Femur (tissue), 1 donor: ENCODE measurements around the gene MRTFA.
"Not testable (repeated sequence)": the region's sequence is repeated elsewhere in the genome, so short reads cannot be mapped to it uniquely, and the experiment has no call there.

Experiments used
- DNase-seq: peaks from one replicate; pipeline ENCODE4 v3.0.0-alpha.2; 2017

Gene MRTFA

DNA sequence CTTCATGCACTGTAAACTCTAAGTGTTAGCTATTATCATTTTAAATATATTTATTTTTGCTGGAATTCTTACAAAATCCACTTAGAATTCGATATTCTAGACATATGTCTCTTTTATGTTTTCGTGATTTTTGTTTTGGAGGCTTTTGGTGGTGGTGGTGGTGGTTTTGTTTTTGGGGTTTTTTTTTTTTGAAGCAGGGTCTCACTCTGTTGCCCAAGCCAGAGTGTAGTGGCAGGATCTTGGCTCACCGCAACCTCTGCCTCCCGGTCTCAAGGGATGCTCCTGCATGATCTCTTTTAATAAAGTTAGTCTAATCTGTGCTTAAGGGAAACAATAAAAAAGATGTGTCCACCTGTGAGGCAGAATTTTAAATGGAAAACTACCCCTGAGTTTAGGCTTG is 117.7 kb downstream of the MRTFA start:
- DNase-seq = no peak

DNA sequence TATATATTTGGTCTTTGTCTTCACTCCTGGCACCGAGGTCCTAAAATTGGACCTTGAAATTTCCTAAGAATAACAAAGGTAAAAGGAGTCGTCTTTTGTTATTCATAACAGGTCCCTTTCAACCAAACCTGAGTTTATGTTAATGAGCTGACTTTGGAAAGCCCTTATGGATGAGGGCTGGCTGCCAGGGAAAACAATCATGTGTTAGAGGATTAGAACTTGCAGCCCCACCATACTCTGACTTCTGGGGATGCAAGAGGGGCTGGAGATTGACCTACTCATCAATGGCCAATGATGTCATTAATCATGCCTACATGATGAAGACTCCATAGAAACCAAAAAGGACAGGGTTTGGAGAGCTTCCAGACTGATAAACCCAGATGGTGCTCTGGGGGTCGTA is 118.9 kb downstream of the MRTFA start:
- no peak for DNase-seq

DNA sequence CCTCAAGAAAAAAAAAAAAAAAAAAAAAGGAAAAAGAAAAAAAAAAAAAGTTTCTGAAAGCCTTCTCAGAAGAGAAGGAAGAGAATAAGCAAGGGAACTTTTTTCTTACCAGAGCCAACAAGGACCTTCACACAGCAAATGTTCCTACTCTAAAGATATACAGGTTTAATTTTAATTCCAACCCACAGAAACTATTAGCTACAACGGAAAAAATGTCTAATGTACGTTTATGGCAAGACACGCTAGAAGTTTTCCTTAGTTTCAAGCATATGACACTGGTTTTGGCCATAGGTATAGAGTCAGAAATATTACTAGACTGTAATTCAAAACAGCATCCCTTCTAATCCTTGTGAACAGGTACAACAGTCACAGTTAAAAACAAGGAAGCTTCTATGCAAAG is 120.1 kb downstream of the MRTFA start:
- no peak for DNase-seq

GRCh38 chr22:40512426-40513136 is 123.9 kb downstream of the MRTFA start:
- peak; percentile 45 for DNase-seq

GRCh38 chr22:40511604-40512003 is 124.9 kb downstream of the MRTFA start:
- no peak for DNase-seq

DNA sequence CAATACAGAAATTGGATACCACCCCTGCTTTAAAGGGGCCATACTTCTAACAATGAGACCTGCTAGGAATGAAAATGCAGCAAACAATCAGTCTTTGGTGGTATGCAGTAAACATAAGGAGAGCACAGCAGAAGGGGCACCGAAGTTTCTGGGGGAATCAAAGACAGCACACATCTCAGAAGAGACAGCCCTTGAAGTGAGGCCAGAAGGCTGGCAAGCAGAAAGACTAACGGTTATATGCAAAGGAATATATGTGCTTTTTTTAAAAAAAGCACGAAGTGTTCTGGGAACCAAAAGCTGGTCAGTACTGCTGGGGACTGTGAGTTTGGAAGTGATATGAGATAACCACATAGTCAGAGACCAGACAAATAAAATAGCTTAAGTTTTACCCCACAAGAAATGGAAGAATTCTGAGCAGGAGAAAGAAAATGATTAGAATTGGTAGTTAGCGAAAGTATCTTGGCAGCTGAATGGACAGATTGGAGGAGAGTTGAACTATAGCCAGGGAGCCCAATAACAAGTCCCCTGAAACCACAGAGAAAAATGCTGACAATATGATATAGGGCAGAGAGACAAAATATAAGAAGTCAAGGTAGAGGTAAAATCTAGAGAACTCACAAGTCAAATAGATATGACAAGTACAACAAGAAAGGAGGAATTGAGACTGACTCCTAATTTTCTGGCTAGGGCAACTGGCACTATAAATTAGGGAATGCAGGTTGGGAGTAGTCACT is 125.7 kb downstream of the MRTFA start:
- DNase-seq = no peak

DNA sequence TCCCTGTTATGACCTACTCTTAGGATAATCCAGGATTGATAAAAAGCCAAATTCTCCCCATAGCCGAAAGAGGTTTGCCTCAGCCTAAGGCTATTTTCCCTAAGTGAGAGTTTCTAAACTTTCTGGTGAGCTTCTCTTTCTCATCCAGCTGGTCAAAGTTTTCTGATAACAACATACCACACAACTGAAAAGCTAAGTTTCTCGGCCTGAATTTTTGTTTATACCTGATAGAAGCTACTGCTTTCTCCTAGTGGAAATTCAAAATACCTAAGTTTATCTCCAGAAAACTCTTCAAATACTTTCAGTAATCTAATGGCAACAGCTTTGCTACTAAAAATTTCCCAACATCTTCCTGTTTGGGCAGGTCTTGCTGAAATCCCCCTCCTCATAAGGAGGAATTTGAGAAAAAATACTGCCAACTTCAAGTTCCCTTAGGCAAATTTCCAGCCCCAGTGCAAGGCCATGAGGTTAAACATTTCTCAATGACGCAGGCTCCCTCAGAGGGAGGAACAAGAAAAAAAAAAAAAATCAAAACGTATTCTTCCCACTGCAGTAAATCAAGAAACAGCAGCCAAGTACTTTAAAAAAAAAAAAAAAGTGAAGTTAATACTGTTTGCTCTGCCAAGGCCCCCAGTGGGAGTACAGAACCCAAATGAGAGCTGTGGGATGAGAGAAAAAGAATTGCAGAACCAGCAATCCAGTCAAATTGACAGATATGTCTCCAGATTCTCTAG is 127.0 kb downstream of the MRTFA start:
- DNase-seq = peak; percentile 30

DNA sequence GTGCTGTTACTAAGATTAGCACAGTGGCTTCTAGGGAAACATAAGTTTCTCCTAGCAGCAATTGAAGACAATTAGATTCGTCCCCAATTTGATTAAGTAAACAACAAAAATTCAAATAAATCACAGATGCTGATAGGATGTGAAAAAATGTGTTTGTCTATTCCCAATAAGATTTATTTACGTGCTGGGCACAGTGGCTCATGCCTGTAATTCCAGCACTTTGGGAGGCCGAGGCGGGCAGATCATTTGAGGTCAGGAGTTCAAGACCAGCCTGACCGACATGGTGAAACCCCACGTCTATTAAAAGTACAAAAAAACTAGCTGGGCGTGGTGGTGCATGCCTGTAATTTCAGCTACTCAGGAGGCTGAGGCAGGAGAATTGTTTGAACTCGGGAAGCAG is 128.5 kb downstream of the MRTFA start:
- not testable (repeated sequence) for DNase-seq

DNA sequence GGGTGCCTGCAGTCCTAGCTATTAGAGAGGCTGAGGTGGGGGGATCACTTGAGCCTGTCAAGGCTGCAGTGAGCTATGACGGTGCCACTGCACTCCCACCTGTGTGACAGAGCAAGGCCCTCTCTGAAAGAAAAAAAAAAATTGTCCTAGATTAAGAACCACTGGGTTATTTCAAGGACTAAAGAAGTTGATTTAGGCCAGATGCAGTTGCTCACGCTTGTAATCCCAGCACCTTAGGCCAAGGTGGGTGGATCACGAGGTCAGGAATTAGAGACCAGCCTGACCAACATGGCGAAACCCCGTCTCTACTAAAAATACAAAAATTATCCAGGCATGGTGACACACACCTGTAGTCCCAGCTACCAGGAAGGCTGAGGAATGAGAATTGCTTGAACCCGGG is 129.0 kb downstream of the MRTFA start:
- DNase-seq = no peak

GRCh38 chr22:40506762-40507161 is 129.8 kb downstream of the MRTFA start:
- DNase-seq = no peak

DNA sequence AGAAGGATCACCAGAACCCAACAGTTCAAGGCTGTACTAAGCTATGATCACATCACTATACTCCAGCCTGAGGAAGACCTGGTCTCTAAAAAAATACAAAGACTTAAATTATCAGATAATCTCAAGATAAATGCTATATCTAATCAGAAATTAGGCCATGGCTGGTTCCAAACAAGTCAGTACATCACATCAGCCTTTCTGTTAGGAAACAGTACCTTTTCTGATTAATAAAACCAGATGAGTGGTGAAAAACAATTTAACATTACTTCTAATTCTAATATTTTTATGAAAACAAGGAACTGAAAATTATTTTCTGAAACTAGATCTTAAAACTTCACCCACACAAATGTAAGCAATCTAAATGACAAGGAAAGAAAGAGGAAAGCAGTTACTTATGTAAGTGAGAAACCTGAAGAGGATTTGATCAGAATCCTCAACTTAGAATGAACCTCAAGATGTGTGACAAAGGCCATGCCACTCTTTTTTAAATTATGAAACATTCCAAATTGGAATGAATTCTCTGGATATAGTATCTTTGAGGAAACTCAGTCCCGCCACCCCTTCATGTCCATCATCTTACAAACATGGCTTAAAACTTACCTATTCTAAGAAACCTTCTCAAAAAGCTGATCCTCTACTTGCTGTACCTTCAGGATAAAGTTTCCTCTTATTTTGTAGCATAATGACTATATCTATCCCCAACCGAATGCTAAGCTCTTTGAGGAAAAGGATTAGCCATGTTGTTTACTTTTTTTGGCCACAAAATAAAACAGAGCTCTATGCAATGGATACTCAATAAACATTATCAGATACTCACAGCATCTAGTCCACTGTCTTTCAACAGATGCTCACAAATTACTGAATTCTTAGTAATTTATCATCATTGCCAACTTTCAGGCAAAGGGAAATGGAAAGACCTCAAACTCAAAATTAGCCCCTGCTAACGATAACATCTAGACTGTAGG is 132.0 kb downstream of the MRTFA start:
- DNase-seq = no peak

DNA sequence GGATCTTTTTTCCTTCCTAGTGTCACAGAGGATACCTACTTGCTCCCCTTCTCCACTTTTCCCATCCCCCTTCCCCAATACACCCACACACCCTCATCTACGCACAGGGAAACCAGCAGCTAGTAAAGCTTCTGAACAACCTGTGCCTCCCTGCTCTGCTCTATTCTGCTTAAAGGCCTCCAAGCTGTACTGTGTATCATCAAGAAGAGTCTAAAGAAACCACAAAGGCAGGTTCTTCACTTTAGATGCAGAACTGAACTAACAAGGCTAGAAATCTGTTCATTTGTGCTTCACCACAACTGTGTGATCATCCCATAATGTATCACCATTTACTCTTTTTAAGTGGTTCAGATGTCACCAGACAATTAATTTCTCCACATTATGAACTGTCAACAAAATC is 133.6 kb downstream of the MRTFA start:
- no peak for DNase-seq

DNA sequence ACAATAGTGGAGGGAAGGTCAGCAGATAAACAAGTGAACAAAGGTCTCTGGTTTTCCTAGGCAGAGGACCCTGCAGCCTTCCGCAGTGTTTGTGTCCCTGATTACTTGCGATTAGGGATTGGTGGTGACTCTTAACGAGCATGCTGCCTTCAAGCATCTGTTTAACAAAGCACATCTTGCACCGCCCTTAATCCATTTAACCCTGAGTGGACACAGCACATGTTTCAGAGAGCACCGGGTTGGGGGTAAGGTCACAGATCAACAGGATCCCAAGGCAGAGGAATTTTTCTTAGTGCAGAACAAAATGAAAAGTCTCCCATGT is 136.1 kb downstream of the MRTFA start:
- not testable (repeated sequence) for DNase-seq

DNA sequence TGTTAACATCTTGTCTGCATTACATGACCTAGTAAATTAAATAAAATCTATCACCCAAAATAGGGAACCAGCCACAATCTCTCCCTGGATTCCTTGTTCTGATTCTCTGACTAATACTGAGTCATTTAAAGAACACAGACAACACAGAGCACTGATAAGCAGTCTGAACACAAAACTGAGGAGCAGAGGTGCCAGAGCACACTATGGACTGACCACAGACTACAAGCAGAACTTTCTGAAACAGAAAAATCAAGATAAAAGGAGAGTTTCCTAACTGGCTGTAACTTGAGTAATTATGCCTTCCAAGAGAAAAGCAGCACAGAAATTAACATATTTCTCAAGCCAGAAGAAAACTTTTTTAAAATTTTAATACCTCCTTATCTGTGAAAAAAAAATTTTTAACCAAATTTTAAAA is 137.3 kb downstream of the MRTFA start:
- DNase-seq = no peak

GRCh38 chr22:40498420-40499208 is 137.9 kb downstream of the MRTFA start:
- no peak for DNase-seq

GRCh38 chr22:40493441-40493840 is 143.1 kb downstream of the MRTFA start:
- DNase-seq = no peak

DNA sequence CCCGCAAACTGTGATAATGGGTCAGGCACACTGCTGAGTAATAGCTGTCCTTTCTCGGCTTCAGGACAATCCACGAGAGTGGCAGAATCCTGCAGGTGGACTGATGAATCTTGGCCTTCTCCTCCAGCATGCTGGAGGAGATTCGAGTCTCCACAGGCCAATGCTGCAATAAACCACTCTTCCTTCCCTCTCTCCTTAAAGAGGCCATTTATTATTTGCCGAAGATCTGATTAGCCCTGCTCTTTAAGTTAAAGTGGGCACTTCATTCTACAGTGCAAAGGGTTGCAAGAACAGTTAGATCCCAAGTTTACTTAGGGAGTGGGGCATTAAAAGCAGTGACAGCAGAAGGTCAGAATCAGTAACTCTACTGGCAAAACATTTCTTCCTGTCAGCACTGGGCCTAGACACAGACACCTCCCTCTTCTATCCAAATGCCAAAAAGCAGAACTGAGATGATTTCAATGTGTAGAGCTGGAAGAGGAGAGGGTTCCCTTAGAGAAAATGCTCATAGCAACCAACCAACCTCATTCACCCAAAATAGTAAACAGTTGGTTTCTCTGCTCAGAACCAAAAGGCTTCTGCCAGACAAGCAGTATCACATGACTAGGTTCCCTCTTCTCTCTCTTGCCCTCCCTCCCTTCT is 144.4 kb downstream of the MRTFA start:
- DNase-seq = peak; percentile 65

DNA sequence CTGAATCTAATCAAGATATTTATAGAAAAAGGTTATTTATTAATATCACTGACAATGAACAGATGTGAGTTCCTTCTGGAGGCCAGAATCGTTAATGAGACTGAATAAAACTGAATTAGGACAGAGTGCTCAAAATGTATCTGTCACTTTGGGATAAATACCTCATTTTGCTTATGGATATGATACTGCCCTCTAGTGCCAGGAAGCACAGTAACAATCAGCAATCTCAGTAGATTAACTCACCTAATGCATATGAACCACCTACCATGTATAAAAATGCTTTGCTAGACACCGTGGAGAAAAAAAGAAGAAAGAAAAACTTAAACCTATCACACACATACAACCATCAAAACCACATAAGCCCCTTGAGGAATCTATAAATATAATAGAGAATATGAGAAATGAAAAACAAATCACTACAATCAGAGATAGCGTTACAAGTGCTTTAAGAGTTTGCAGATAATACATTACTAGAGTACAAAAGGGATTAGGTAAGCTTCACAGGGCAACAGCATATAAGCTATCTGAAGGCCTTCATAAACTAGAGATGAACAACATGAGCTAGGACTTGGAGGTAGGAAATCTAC is 148.8 kb downstream of the MRTFA start:
- no peak for DNase-seq

DNA sequence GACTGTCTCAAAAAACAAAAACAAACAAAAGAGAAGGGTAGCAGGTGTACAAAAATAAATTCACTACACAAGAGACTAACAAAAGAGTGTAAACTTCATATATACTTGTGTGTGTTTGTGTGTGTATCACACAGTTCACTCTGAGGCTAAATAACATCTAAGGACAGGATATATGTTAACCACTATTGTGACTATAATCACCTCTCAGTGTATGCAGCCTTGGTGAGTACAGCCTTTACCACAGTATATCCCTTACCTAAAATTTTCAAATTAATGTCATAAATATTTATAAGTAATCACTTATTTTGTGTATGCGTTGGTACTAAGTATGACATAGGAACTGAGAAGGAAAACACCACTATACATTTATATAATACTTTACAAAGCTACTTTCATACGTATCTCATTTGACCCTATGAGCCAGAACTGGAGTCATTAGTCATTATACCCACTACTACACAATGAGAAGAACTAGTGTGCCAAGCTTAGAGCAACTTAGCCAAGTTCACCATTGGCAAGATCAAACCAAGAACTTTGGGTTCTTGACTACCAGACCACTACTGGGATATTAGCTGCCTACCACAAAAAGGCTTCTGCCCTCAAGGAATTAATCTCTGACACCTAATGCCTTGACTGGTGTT is 149.4 kb downstream of the MRTFA start:
- DNase-seq = no peak
